Stomach smooth muscle (tissue), 2 donors: ENCODE results near the gene CDC42.

ENCODE experiments used
- H3K27ac ChIP-seq: one replicate; pipeline ENCODE4 v1.7.0; 2013; ENCODE audit warnings: mild to moderate bottlenecking, low read length, inconsistent platforms
- H3K27me3 ChIP-seq, 2 donors: one replicate each; pipeline ENCODE4 v1.7.0; 2013; ENCODE audit warnings: low read length in 2 of 2; ENCODE audit not compliant: insufficient read depth in 2 of 2, control insufficient read depth in 1 of 2
- H3K36me3 ChIP-seq, 2 donors: one replicate each; pipeline ENCODE4 v1.7.0; 2013; ENCODE audit warnings: low read length in 2 of 2; ENCODE audit not compliant: control insufficient read depth in 2 of 2, insufficient read depth in 2 of 2
- H3K4me1 ChIP-seq: one replicate; pipeline ENCODE4 v1.7.0; 2013; ENCODE audit warnings: low read length; ENCODE audit not compliant: control insufficient read depth, insufficient read depth
- H3K4me3 ChIP-seq, 2 donors: one replicate each; pipeline ENCODE4 v1.7.0; 2013; ENCODE audit warnings: low read length in 2 of 2
- H3K9ac ChIP-seq, 2 donors: one replicate each; pipeline ENCODE4 v1.7.0; 2013; ENCODE audit warnings: low read length in 2 of 2, mild to moderate bottlenecking in 1 of 2
- H3K9me3 ChIP-seq, 2 donors: one replicate each; pipeline ENCODE4 v1.7.0; 2013; ENCODE audit warnings: low read length in 2 of 2; ENCODE audit not compliant: control insufficient read depth in 2 of 2
- donor health status: healthy.
- donor health status: Pancreatic carcinoma.

CDC42 gene

GRCh38 chr1:22120469-22120790 is 67.9 kb downstream of the CDC42 start:
- H3K9ac ChIP-seq: no peak overlapping the region
- no peaks in the 10 kb centered on the region for H3K9me3 ChIP-seq
- no peak overlapping the region for H3K4me3 ChIP-seq
- H3K4me1 ChIP-seq: peaks cover 13% of the 10 kb centered on the region
- no peak overlapping the region for H3K27ac ChIP-seq
- no peaks in the 10 kb centered on the region for H3K27me3 ChIP-seq
- H3K36me3 ChIP-seq: peaks cover 2 to 7% of the 10 kb centered on the region in 2 donors

DNA sequence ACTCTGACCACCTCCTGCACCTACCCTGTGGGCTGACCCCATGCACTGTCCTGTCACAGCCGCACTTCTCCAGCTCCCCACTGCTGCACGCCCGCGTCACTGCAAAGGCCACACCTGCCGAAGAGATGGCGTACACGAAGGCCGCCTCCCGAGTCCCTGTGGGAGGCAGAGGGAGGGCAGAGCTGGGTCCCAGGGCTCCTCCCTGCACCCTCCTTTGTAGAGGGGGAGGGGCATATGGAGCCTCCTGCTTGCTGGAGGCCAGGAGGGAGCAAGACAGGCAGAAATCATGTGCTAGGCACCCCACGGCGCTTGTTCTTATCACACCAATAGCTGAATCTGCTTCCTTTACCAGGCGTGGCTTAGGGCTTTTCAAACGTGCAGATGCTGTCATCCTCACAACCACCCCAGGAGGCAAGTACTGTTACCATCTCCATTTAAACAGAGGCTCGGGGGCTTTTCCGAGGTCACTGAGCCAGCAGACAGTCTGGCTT is 69.0 kb downstream of the CDC42 start:
- no peaks in the 10 kb centered on the region for H3K27me3 ChIP-seq
- H3K4me1 ChIP-seq: peaks cover 13% of the 10 kb centered on the region
- H3K36me3 ChIP-seq: peaks cover 2 to 7% of the 10 kb centered on the region in 2 donors
- H3K4me3 ChIP-seq: no peak overlapping the region
- no peaks in the 10 kb centered on the region for H3K9me3 ChIP-seq
- no peak overlapping the region for H3K27ac ChIP-seq
- H3K9ac ChIP-seq: no peak overlapping the region

GRCh38 chr1:22122273-22123070 is 70.0 kb downstream of the CDC42 start:
- H3K4me3 ChIP-seq: no peak overlapping the region
- no peak overlapping the region for H3K9ac ChIP-seq
- peaks cover 9% of the 10 kb centered on the region for H3K4me1 ChIP-seq
- no peaks in the 10 kb centered on the region for H3K9me3 ChIP-seq
- no peaks in the 10 kb centered on the region for H3K27me3 ChIP-seq
- H3K27ac ChIP-seq: no peak overlapping the region
- H3K36me3 ChIP-seq: peaks cover 2 to 7% of the 10 kb centered on the region in 2 donors

- no peaks in the 10 kb centered on the region for H3K27me3 ChIP-seq
Observed at GRCh38 chr1:22123071-22123390, 70.5 kb downstream of the CDC42 start.

GRCh38 chr1:22123901-22124404 is 71.4 kb downstream of the CDC42 start:
- no peak overlapping the region for H3K9ac ChIP-seq
- no peaks in the 10 kb centered on the region for H3K27me3 ChIP-seq
- H3K27ac ChIP-seq: no peak overlapping the region
- H3K36me3 ChIP-seq: peaks cover 0 to 3% of the 10 kb centered on the region in 2 donors
- no peaks in the 10 kb centered on the region for H3K9me3 ChIP-seq
- no peak overlapping the region for H3K4me3 ChIP-seq
- H3K4me1 ChIP-seq: no peaks in the 10 kb centered on the region

More at GRCh38 chr1:22123071-22123390, 70.5 kb downstream of the CDC42 start:
- no peak overlapping the region for H3K27ac ChIP-seq
- H3K4me1 ChIP-seq: peaks cover 4% of the 10 kb centered on the region
- H3K9ac ChIP-seq: no peak overlapping the region
- H3K9me3 ChIP-seq: no peaks in the 10 kb centered on the region
- peaks cover 2 to 7% of the 10 kb centered on the region in 2 donors for H3K36me3 ChIP-seq
- no peak overlapping the region for H3K4me3 ChIP-seq

- no peak overlapping the region for H3K27ac ChIP-seq
- no peaks in the 10 kb centered on the region for H3K27me3 ChIP-seq
- H3K4me1 ChIP-seq: no peaks in the 10 kb centered on the region
- H3K4me3 ChIP-seq: no peak overlapping the region
- peaks cover 0 to 3% of the 10 kb centered on the region in 2 donors for H3K36me3 ChIP-seq
- no peak overlapping the region for H3K9ac ChIP-seq
- H3K9me3 ChIP-seq: no peaks in the 10 kb centered on the region
Observed at GRCh38 chr1:22124592-22125229, 72.2 kb downstream of the CDC42 start.

GRCh38 chr1:22126531-22126930 is 74.0 kb downstream of the CDC42 start:
- H3K36me3 ChIP-seq: no peaks in the 10 kb centered on the region
- H3K27ac ChIP-seq: no peak overlapping the region
- H3K4me3 ChIP-seq: no peak overlapping the region
- H3K27me3 ChIP-seq: no peaks in the 10 kb centered on the region
- H3K9me3 ChIP-seq: no peaks in the 10 kb centered on the region
- no peaks in the 10 kb centered on the region for H3K4me1 ChIP-seq
- no peak overlapping the region for H3K9ac ChIP-seq

- Histone ChIP-seq H3K27me3 (no peaks in the 10 kb centered on the region), H3K4me3 (no peak overlapping the region), H3K4me1 (peaks cover 3% of the 10 kb centered on the region), H3K27ac (no peak overlapping the region), H3K36me3 (no peaks in the 10 kb centered on the region), H3K9me3 (no peaks in the 10 kb centered on the region), H3K9ac (no peak overlapping the region)
Observed at GRCh38 chr1:22127248-22127647, 74.7 kb downstream of the CDC42 start.

DNA sequence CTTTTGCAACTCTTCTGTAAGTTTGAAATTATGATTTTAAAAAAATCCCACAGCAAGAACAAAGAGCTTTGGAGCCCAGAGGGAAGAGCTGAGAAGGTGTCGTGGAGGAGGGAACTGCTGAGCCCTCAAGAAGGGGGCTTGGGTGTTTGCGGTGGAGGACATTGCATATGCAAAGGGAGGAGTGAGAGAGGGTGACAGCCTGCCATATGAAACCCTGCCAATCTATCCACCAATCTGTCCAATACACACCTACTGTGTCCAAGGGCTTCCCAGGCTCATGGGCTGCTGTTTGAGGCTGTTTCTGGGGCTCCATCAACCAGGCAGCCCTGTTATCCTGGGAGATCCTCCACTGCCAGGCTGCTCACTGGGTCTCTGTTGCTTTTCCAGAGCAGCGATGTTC is 75.2 kb downstream of the CDC42 start:
- Histone ChIP-seq H3K9me3 (no peaks in the 10 kb centered on the region), H3K27ac (no peak overlapping the region), H3K27me3 (no peaks in the 10 kb centered on the region), H3K4me1 (peaks cover 7% of the 10 kb centered on the region), H3K9ac (no peak overlapping the region), H3K4me3 (no peak overlapping the region), H3K36me3 (no peaks in the 10 kb centered on the region)

DNA sequence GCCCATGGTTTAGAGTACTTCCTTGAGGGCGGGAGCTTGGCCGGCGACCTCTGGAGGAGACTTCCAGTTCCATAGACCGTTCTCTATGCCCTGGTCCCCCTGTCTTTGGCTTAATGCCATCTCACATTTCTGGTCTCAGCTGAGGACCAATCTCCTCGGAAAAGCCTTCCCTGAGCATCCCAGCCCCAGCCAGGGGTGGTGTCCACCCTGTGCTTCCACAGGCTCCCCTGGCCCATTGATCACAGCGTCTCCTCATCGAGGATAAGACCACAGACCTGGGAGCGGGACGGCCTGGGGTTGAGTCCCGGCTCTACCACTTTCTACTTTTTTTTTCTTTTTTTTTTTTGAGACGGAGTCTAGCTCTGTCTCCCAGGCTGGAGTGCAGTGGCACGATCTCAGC is 75.9 kb downstream of the CDC42 start:
- Histone ChIP-seq H3K9me3 (no peaks in the 10 kb centered on the region), H3K27ac (no peak overlapping the region), H3K27me3 (no peaks in the 10 kb centered on the region), H3K9ac (no peak overlapping the region), H3K4me3 (no peak overlapping the region), H3K4me1 (peaks cover 7% of the 10 kb centered on the region), H3K36me3 (no peaks in the 10 kb centered on the region)
